Neuronal stem cell (in vitro differentiated cells): Measurements from ENCODE around the gene GALNT12.

Experiments used
- DNase-seq: peaks from one replicate; pipeline ENCODE4 v3.0.0-alpha.2; 2013; ENCODE audit warnings: low spot score
- H2AFZ ChIP-seq: one replicate; pipeline ENCODE4 v1.6.1; 2013; ENCODE audit warnings: mild to moderate bottlenecking, low read length, inconsistent platforms
- H2AK5ac ChIP-seq: 2 replicates; pipeline ENCODE4 v1.6.1; 2013; ENCODE audit warnings: low read depth, mild to moderate bottlenecking, inconsistent platforms, low read length, moderate library complexity, mixed read lengths
- H2BK120ac ChIP-seq: 2 replicates; pipeline ENCODE4 v1.6.1; 2013; ENCODE audit warnings: low read depth, mild to moderate bottlenecking, inconsistent platforms, low read length, moderate library complexity, mixed read lengths
- H2BK12ac ChIP-seq: one replicate; pipeline ENCODE4 v1.6.1; 2013; ENCODE audit warnings: low read length, inconsistent platforms
- H2BK15ac ChIP-seq: 2 replicates; pipeline ENCODE4 v1.6.1; 2013; ENCODE audit warnings: mild to moderate bottlenecking, low read length, inconsistent platforms, mixed read lengths
- H2BK5ac ChIP-seq: one replicate; pipeline ENCODE4 v1.6.1; 2013; ENCODE audit warnings: inconsistent platforms, mild to moderate bottlenecking, low read length, moderate library complexity
- H3K14ac ChIP-seq: one replicate; pipeline ENCODE4 v1.6.1; 2013; ENCODE audit warnings: low read length, inconsistent platforms
- H3K18ac ChIP-seq: 2 replicates; pipeline ENCODE4 v1.6.1; 2013; ENCODE audit warnings: low read length, inconsistent platforms
- H3K23ac ChIP-seq: 2 replicates; pipeline ENCODE4 v1.6.1; 2013; ENCODE audit warnings: low read depth, mild to moderate bottlenecking, mixed read lengths, low read length, inconsistent platforms; ENCODE audit not compliant: poor library complexity
- H3K27ac ChIP-seq: replicated peaks from 3 replicates; pipeline ENCODE4 v1.5.1; 2013; ENCODE audit warnings: low read length, inconsistent platforms
- H3K27me3 ChIP-seq, 3 experiments: 2 replicates each; pipeline ENCODE4 v1.6.1; 2013; ENCODE audit warnings: low read length in 3 of 3, mild to moderate bottlenecking in 2 of 3, inconsistent platforms in 1 of 3, low read depth in 1 of 3, mixed read lengths in 1 of 3, moderate library complexity in 1 of 3; ENCODE audit not compliant: control insufficient read depth in 3 of 3, insufficient read depth in 3 of 3
- H3K36me3 ChIP-seq, 2 donors: replicated peaks in 1 of 2; 2 replicates each; pipeline ENCODE4 v1.6.1; 2013; ENCODE audit warnings: low read length in 2 of 2; ENCODE audit not compliant: control insufficient read depth in 2 of 2, insufficient read depth in 2 of 2
- H3K4ac ChIP-seq: 2 replicates; pipeline ENCODE4 v1.6.1; 2013; ENCODE audit warnings: inconsistent platforms, mild to moderate bottlenecking, low read length, moderate library complexity
- H3K4me1 ChIP-seq, 2 donors: 1 replicate in 1 of 2; 2 replicates in 1 of 2; pipeline ENCODE4 v1.6.1; 2013; ENCODE audit warnings: low read length in 2 of 2, low read depth in 1 of 2; ENCODE audit not compliant: control insufficient read depth in 2 of 2, insufficient read depth in 1 of 2
- H3K4me2 ChIP-seq: one replicate; pipeline ENCODE4 v1.6.1; 2013; ENCODE audit warnings: mild to moderate bottlenecking, low read length, inconsistent platforms; ENCODE audit not compliant: insufficient read depth, poor library complexity, severe bottlenecking
- H3K4me3 ChIP-seq, 2 donors: 2 replicates each; pipeline ENCODE4 v1.5.1; 2013; ENCODE audit warnings: low read length in 2 of 2, mild to moderate bottlenecking in 2 of 2, inconsistent platforms in 1 of 2, moderate library complexity in 1 of 2
- H3K79me1 ChIP-seq: one replicate; pipeline ENCODE4 v1.6.1; 2013; ENCODE audit warnings: low read depth, mild to moderate bottlenecking, inconsistent platforms, low read length, moderate library complexity
- H3K9ac ChIP-seq: one replicate; pipeline ENCODE4 v1.6.1; 2013; ENCODE audit warnings: mild to moderate bottlenecking, low read depth, low read length, inconsistent platforms; ENCODE audit not compliant: poor library complexity
- H3K9me3 ChIP-seq, 2 donors: replicated peaks in 1 of 2; 2 replicates each; pipeline versions ENCODE3 to v1.6.1; 2013; ENCODE audit warnings: low read length in 2 of 2, mild to moderate bottlenecking in 2 of 2, inconsistent platforms in 1 of 2, low read depth in 1 of 2, mixed read lengths in 1 of 2, moderate library complexity in 1 of 2; ENCODE audit not compliant: control insufficient read depth in 2 of 2, insufficient read depth in 1 of 2
- H4K8ac ChIP-seq: one replicate; pipeline ENCODE4 v1.6.1; 2013; ENCODE audit warnings: low read depth, mild to moderate bottlenecking, inconsistent platforms, low read length, moderate library complexity
- H4K91ac ChIP-seq: one replicate; pipeline ENCODE4 v1.6.1; 2013; ENCODE audit warnings: low read length, low read depth, mild to moderate bottlenecking, inconsistent platforms; ENCODE audit not compliant: poor library complexity
- WGBS, 2 donors: extraction: QIAGEN DNeasy Blood & Tissue Kit; methylation state at CpG; one replicate each; pipeline ENCODE4 v1.1.7; 2013; ENCODE audit warnings: missing lambda C conversion rate in 2 of 2, mixed read lengths in 1 of 2; ENCODE audit not compliant: insufficient read length in 2 of 2, insufficient replicate concordance in 1 of 2; ENCODE audit errors: extremely low coverage in 2 of 2; 5-methylcytosine and 5-hydroxymethylcytosine counted together

Gene GALNT12

DNA sequence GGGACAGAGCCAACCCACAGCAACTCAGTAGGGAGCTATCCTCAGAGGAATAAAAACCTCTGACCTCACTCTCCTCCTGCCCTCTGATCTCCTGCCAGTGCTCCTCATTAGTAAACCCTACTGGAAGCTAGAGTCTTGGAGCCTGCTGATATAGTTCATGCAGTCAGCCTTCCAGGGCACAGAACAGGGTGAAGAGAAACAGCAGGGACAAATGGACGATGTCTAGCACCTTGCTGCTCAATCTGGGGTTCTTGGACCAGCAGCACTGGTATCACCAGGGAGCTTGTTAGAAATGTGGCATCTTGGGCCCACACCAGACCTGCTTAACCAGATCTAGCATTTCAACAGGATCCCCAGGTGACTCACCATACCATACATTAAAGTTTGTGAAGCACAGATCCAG lies 5.5 kb upstream of the GALNT12 start:
- H2AFZ ChIP-seq, result no peak overlapping the region
- no peak overlapping the region for H3K27ac ChIP-seq
- no peak overlapping the region for H3K4ac ChIP-seq
- H3K18ac ChIP-seq, result no peak overlapping the region
- peaks cover 0 to 50% (median 0%) of the 10 kb centered on the region in 3 experiments for H3K27me3 ChIP-seq
- no peaks in the 10 kb centered on the region for H3K79me1 ChIP-seq
- H3K9ac ChIP-seq, result no peak overlapping the region
- H4K8ac ChIP-seq, result no peak overlapping the region
- no peak overlapping the region for H2BK120ac ChIP-seq
- DNase-seq, result no peak
- H4K91ac ChIP-seq, result no peak overlapping the region
- H3K9me3 ChIP-seq, result peaks cover 8 to 13% of the 10 kb centered on the region in 2 donors
- H2AK5ac ChIP-seq, result no peak overlapping the region
- no peak overlapping the region for H3K4me3 ChIP-seq
- no peak overlapping the region for H2BK15ac ChIP-seq
- H3K4me2 ChIP-seq, result no peak overlapping the region
- H3K36me3 ChIP-seq, result no peaks in the 10 kb centered on the region
- H2BK5ac ChIP-seq, result no peak overlapping the region
- no CpG with 5 or more reads among the region's 1 CpG for WGBS, 2 donors
- H3K4me1 ChIP-seq, result peaks cover 0 to 2% of the 10 kb centered on the region in 2 donors
- no peak overlapping the region for H2BK12ac ChIP-seq
- H3K14ac ChIP-seq, result no peak overlapping the region
- no peak overlapping the region for H3K23ac ChIP-seq

GRCh38 chr9:98804083-98804482 lies 3.4 kb upstream of the GALNT12 start:
- Histone ChIP-seq H3K9ac (no peak overlapping the region), H3K4ac (no peak overlapping the region), H2AFZ (no peak overlapping the region), H2BK5ac (no peak overlapping the region), H3K23ac (no peak overlapping the region), H3K27me3 (peaks cover 0 to 66% (median 0%) of the 10 kb centered on the region in 3 experiments), H3K18ac (no peak overlapping the region), H3K4me2 (no peak overlapping the region), H3K4me3 (no peak overlapping the region), H3K14ac (no peak overlapping the region), H3K9me3 (peaks cover 0 to 5% of the 10 kb centered on the region in 2 donors), H2BK120ac (no peak overlapping the region), H4K8ac (no peak overlapping the region), H3K27ac (no peak overlapping the region), H4K91ac (no peak overlapping the region), H2BK12ac (no peak overlapping the region), H3K36me3 (no peaks in the 10 kb centered on the region), H2AK5ac (no peak overlapping the region), H3K4me1 (peaks cover 5 to 11% of the 10 kb centered on the region in 2 donors), H2BK15ac (no peak overlapping the region), H3K79me1 (no peaks in the 10 kb centered on the region)
- no CpG with 5 or more reads among the region's 2 CpGs for WGBS, 2 donors
- no peak for DNase-seq

- DNase-seq, result no peak
- Histone ChIP-seq H3K4me1 (peaks cover 16 to 22% of the 10 kb centered on the region in 2 donors), H3K27ac (no peak overlapping the region), H2BK15ac (no peak overlapping the region), H2AFZ (no peak overlapping the region), H3K14ac (no peak overlapping the region), H3K4ac (no peak overlapping the region), H3K79me1 (no peaks in the 10 kb centered on the region), H3K23ac (no peak overlapping the region), H3K9me3 (no peaks in the 10 kb centered on the region), H3K27me3 (peaks cover 0 to 70% (median 0%) of the 10 kb centered on the region in 3 experiments), H2BK12ac (peak overlapping the region; percentile 10), H3K4me3 (no peak overlapping the region), H2BK120ac (no peak overlapping the region), H2BK5ac (no peak overlapping the region), H3K9ac (no peak overlapping the region), H4K91ac (no peak overlapping the region), H2AK5ac (no peak overlapping the region), H3K18ac (no peak overlapping the region), H3K36me3 (no peaks in the 10 kb centered on the region), H3K4me2 (no peak overlapping the region), H4K8ac (no peak overlapping the region)
- WGBS, 2 donors, result no CpG with 5 or more reads among the region's 8 CpGs
Measured at GRCh38 chr9:98805506-98806272, 1.8 kb upstream of the GALNT12 start.

DNA sequence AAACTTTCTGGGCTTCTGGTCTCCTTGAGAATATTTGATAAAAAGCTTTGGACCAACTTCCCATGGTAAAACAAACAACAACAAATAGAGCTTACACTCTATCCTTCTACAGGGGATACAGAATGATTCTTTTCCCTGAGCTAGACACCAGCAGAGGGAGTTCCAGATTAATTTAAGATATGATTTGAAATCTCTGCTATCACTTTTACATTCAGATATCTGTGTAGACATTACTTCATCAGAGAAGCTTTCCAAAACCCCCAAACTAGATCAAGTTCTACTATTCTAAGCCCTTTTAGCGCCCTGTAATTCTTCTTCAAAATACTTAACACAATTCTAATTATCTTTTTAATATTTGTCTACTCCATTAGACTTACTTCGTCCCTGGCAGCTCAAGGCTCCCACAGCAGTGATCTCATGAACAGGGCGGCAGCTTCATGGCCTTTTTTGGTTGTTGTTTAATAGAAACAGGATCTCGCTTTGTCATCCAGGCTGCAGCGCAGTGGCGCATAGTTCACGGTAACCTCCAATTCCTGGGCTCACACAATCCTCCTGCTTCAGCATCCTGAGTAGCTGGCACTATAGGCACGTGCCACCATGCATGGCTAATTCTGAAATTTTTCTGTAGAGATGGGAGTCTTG lies 955 bp upstream of the GALNT12 start:
- Histone ChIP-seq H3K14ac (no peak overlapping the region), H3K9ac (no peak overlapping the region), H3K4me3 (no peak overlapping the region), H2BK15ac (no peak overlapping the region), H3K9me3 (no peaks in the 10 kb centered on the region), H3K27ac (no peak overlapping the region), H3K79me1 (no peaks in the 10 kb centered on the region), H3K4ac (no peak overlapping the region), H3K36me3 (no peaks in the 10 kb centered on the region), H2BK120ac (no peak overlapping the region), H2AFZ (no peak overlapping the region), H2AK5ac (no peak overlapping the region), H2BK12ac (no peak overlapping the region), H3K4me2 (no peak overlapping the region), H4K91ac (no peak overlapping the region), H3K23ac (no peak overlapping the region), H4K8ac (no peak overlapping the region), H2BK5ac (no peak overlapping the region), H3K4me1 (peaks cover 16 to 22% of the 10 kb centered on the region in 2 donors), H3K27me3 (peaks cover 0 to 70% (median 0%) of the 10 kb centered on the region in 3 experiments), H3K18ac (no peak overlapping the region)
- no peak for DNase-seq
- WGBS, 2 donors, result 100% methylated on average over 1 of the region's 8 CpGs
